HepG2 (cell line): Measurements from ENCODE around the gene SPAAR. TPM values are rescaled to one million over a fixed set of nuclear protein-coding genes. Genes with fewer than 3 reads are reported as not detected.

Experiments used
- ATAC-seq: fragments of 200-7000 bp; cut with Tn5 transposase; 3 replicates; pipeline ENCODE4 v1.9.1; 2020; ENCODE audit warnings: mild to moderate bottlenecking, moderate library complexity
- BruUV-seq: library from RNA; stranded (reverse); fragments of 400-500 nt; replicated peaks from 2 replicates; lab custom pipeline; 2021; lab: Mats Ljungman, UMichigan
- CTCF ChIA-PET: fragments of 300-600 bp; formaldehyde crosslinking; extraction: SDS; loops from one replicate; lab custom pipeline; 2021; ENCODE audit warnings: low total read pairs, inconsistent platforms, low intra/inter-chr PET ratio; lab: Yijun Ruan, JAX
- POLR2A ChIA-PET: fragments of 350-600 bp; sonication (Branson Sonifier 250); formaldehyde crosslinking; loops from one replicate; lab custom pipeline; 2020; ENCODE audit warnings: antibody characterized with exemption, inconsistent platforms; lab: Yijun Ruan, JAX
- DNase-seq: peaks from one replicate; pipeline ENCODE4 v3.0.0-alpha.2; 2015; ENCODE audit warnings: low spot score
- FAIRE-seq: peaks from 3 replicates; lab custom pipeline; 2011; peaks lifted over from hg19 to GRCh38; lab: Jason Lieb, UNC
- H2AFZ ChIP-seq: one replicate; pipeline ENCODE4 v1.6.1; 2011; ENCODE audit warnings: low read length, inconsistent platforms
- H3K27ac ChIP-seq: fragments of 300-600 bp; 3 replicates; pipeline ENCODE4 v1.8.0; 2011; ENCODE audit warnings: mixed run types, mild to moderate bottlenecking, mixed read lengths, low read length, inconsistent platforms; ENCODE audit not compliant: insufficient read depth; ENCODE audit errors: extremely low read length
- H3K27me3 ChIP-seq, 2 experiments: fragments of 200-600 bp in 1 of 2; 2 replicates in 1 of 2; 3 replicates in 1 of 2; pipeline versions ENCODE4 v1.6.0 to v1.8.0; 2011; ENCODE audit warnings: low read length in 2 of 2, mild to moderate bottlenecking in 2 of 2, moderate library complexity in 2 of 2, inconsistent platforms in 1 of 2; ENCODE audit not compliant: insufficient read depth in 2 of 2, control insufficient read depth in 1 of 2
- H3K36me3 ChIP-seq, 2 experiments: fragments of 200-600 bp in 1 of 2; replicated peaks in 1 of 2; 2 replicates in 1 of 2; 3 replicates in 1 of 2; pipeline versions ENCODE4 v1.5.1 to v1.8.0; 2011; ENCODE audit warnings: low read length in 2 of 2, inconsistent platforms in 1 of 2; ENCODE audit not compliant: insufficient read depth in 2 of 2, control insufficient read depth in 1 of 2
- H3K4me1 ChIP-seq: 2 replicates; pipeline ENCODE4 v1.5.1; 2012; ENCODE audit warnings: low read length, inconsistent platforms; ENCODE audit not compliant: insufficient read depth
- H3K4me2 ChIP-seq: 2 replicates; pipeline ENCODE4 v1.6.0; 2011; ENCODE audit warnings: low read depth, low read length, inconsistent platforms
- H3K4me3 ChIP-seq, 3 experiments: fragments of 200-600 bp in 1 of 3; sonication (generic), shearing (Covaris generic) in 1 of 3; replicated peaks in 1 of 3; 2 replicates each; pipeline ENCODE4 v1.5.1; 2011 to 2016; ENCODE audit warnings: low read length in 3 of 3, inconsistent platforms in 2 of 3, low read depth in 2 of 3, mild to moderate bottlenecking in 2 of 3, control low read depth in 1 of 3, mixed read lengths in 1 of 3; ENCODE audit not compliant: insufficient read depth in 1 of 3
- H3K79me2 ChIP-seq: one replicate; pipeline ENCODE4 v1.6.1; 2011; ENCODE audit warnings: low read length, inconsistent platforms; ENCODE audit not compliant: insufficient read depth
- H3K9ac ChIP-seq: 2 replicates; pipeline ENCODE4 v1.6.0; 2011; ENCODE audit warnings: mild to moderate bottlenecking, low read depth, low read length, inconsistent platforms; ENCODE audit not compliant: insufficient read depth
- H3K9me3 ChIP-seq: 2 replicates; pipeline ENCODE4 v1.5.1; 2012; ENCODE audit warnings: mild to moderate bottlenecking, low read length
- H4K20me1 ChIP-seq: 2 replicates; pipeline ENCODE4 v1.6.0; 2011; ENCODE audit warnings: inconsistent platforms, mild to moderate bottlenecking, low read length, moderate library complexity; ENCODE audit not compliant: insufficient read depth
- CEBPB ChIP-seq: IDR thresholded peaks from 2 replicates; pipeline ENCODE4 v1.6.1; 2011; ENCODE audit warnings: low read depth, low read length, improper control_type of control experiment, borderline replicate concordance
- GABPA ChIP-seq, 2 experiments: IDR thresholded peaks; 2 replicates each; pipeline ENCODE4 v1.6.1; 2011 to 2016; ENCODE audit warnings: low read depth in 2 of 2, low read length in 1 of 2, missing biosample characterization in 1 of 2, missing genetic modification characterization in 1 of 2
- ZNF687 ChIP-seq: sonication (generic); formaldehyde crosslinking; IDR thresholded peaks from 2 replicates; pipeline ENCODE4 v1.5.1; 2020; ENCODE audit warnings: mild to moderate bottlenecking, missing genetic modification reagents, moderate library complexity
- ZNF770 ChIP-seq: sonication (generic); formaldehyde crosslinking; IDR thresholded peaks from 2 replicates; pipeline ENCODE4 v1.5.0; 2020; ENCODE audit warnings: mild to moderate bottlenecking, missing genetic modification reagents
- WGBS: methylation state at CpG from one replicate; pipeline ENCODE4 v1.1.6; 2017; ENCODE audit warnings: low lambda C conversion rate; 5-methylcytosine and 5-hydroxymethylcytosine counted together
- in situ Hi-C: cut with HindIII; loops from 2 replicates; pipeline ENCODE4 v1.10.0; 2017; ENCODE audit warnings: low pct_unique_long_range_greater_than_20kb; ENCODE audit not compliant: extremely low pct_ligation_motif_present
- intact Hi-C: fragments of 100-400 bp; cut with micrococcal nuclease; formaldehyde crosslinking; loops from one replicate; pipeline ENCODE4 v1.10.0; 2022; ENCODE audit not compliant: unreplicated experiment
- polyA plus RNA-seq, 8 experiments: library from polyadenylated mRNA; depleted of rRNA in 3 of 8; stranded (reverse) in 7 of 8; unstranded in 1 of 8; fragments of >200 nt; fragmentation: Illumina TruSeq in 4 of 8; extraction: Trizol in 4 of 8; gene quantifications; 2 replicates each; pipeline versions ENCODE4 v1.2.1 to v1.2.3, GENCODE V29; 2011 to 2016; ENCODE audit warnings: low read depth in 4 of 8, missing spikeins in 1 of 8, mixed read lengths in 1 of 8; ENCODE audit not compliant: insufficient read depth in 1 of 8
- total RNA-seq, 5 experiments: library from RNA; depleted of rRNA; stranded (reverse); fragments of >200 nt; fragmentation: Illumina TruSeq; extraction: Trizol; gene quantifications; 2 replicates each; pipeline ENCODE4 v1.2.3, GENCODE V29; 2016; ENCODE audit warnings: low read depth in 1 of 5

SPAAR gene
- total and polyA plus RNA-seq, 2 of the 13 experiments (the other 11 are each of a cell fraction or from before 2014, with no cell fraction given): 0.07 TPM; not detected in 1

GRCh38 chr9:35906923-35907699 is 2.2 kb upstream of the SPAAR start:
- BruUV-seq: no TSS peak
- no peak for FAIRE-seq

More at GRCh38 chr9:35906923-35907699, 2.2 kb upstream of the SPAAR start:
- ATAC-seq (peak; percentile 47), DNase-seq (no peak)
- Histone ChIP-seq H3K27me3 (peaks cover 0 to 11% of the 10 kb centered on the region in 2 experiments; a peak in 2 of 5 replicates), H3K4me3 (peak overlapping the region; percentile 35 to 67 (median 52)), H4K20me1 (no peaks in the 10 kb centered on the region), H3K9me3 (no peaks in the 10 kb centered on the region), H3K36me3 (no peaks in the 10 kb centered on the region), H3K4me1 (peaks cover 69% of the 10 kb centered on the region), H3K27ac (no peak overlapping the region), H3K9ac (peak overlapping the region; percentile 57), H2AFZ (no peak overlapping the region), H3K4me2 (peak overlapping the region; percentile 96), H3K79me2 (no peaks in the 10 kb centered on the region)
- TF ChIP-seq ZNF770: peak; percentile 82
- no peak for TF ChIP-seq CEBPB
- TF ChIP-seq GABPA (IDR thresholded peaks at IDR 0.05; ENCODE audit: low read depth, low read length): no peak
- TF ChIP-seq GABPA (CRISPR knock-in tag; IDR thresholded peaks at IDR 0.05; ENCODE audit: low read depth): no peak
- peak; percentile 28; the same call in 1 of the 2 replicates for TF ChIP-seq ZNF687 (CRISPR knock-in tag)
- ChIA-PET CTCF (no interaction called here), POLR2A (interaction anchor here (1.1 kb wide), 1 partner anchor 13 kb away, joined by 3 read pairs; no protein-coding TSS in a partner anchor)
- in situ Hi-C loops (no loop called here), intact Hi-C loops (no loop called here)
- WGBS: 0% methylated on average over 5 of the region's 14 CpGs
